Measurements from ENCODE around the gene OLFM1. TPM values are rescaled to one million over a fixed set of nuclear protein-coding genes. Genes with fewer than 3 reads are reported as not detected.

Gene OLFM1
- total RNA-seq, 1 donor from 2014 or later = not detected

- ChIA-PET CTCF (no interaction called here), POLR2A (no interaction called here)
- intact Hi-C loops (cut with micrococcal nuclease) = no loop called here
- TF ChIP-seq CTCF (IDR thresholded peaks at IDR 0.05) = no peak
- Mint-ChIP-seq H3K4me1 (no peaks in the 10 kb centered on the region), H3K4me3 (no peak overlapping the region), H3K36me3 (ENCODE audit: low read depth) (no peaks in the 10 kb centered on the region), H3K9me3 (no peaks in the 10 kb centered on the region), H3K27ac (no peak overlapping the region), H3K27me3 (peaks cover 3% of the 10 kb centered on the region)
- ATAC-seq (ENCODE audit: low read depth) = no peak
- no peak for DNase-seq
Measured at GRCh38 chr9:135117281-135117680, 29.8 kb downstream of the OLFM1 start.

GRCh38 chr9:135119496-135120064 lies 32.1 kb downstream of the OLFM1 start:
- H3K27ac Mint-ChIP-seq = no peak overlapping the region
- ChIA-PET CTCF (no interaction called here), POLR2A (no interaction called here)
- no peaks in the 10 kb centered on the region for H3K9me3 Mint-ChIP-seq
- H3K4me1 Mint-ChIP-seq = no peaks in the 10 kb centered on the region
- TF ChIP-seq CTCF (IDR thresholded peaks at IDR 0.05) = no peak
- H3K4me3 Mint-ChIP-seq = no peak overlapping the region
- DNase-seq (no peak), ATAC-seq (ENCODE audit: low read depth) (no peak)
- intact Hi-C loops (cut with micrococcal nuclease) = no loop called here
- no peaks in the 10 kb centered on the region for H3K36me3 Mint-ChIP-seq (ENCODE audit: low read depth)
- H3K27me3 Mint-ChIP-seq = peaks cover 5% of the 10 kb centered on the region

DNA sequence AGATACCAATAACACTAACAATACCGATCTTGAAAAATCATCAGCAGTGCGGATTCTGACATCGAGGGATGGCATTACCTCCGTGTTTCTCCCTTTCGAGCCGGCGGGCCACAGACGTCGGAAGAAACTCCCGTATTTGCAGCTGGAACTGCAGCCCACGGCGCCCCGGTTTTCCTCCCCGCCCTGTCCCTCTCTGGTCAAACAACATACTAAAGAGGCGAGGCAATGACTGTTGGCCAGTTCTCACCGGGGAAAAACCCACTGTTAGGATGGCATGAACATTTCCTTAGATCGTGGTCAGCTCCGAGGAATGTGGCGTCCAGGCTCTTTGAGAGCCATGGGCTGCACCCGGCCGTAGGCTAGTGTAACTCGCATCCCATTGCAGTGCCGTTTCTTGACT lies 32.8 kb downstream of the OLFM1 start:
- Mint-ChIP-seq H3K4me3 (no peak overlapping the region), H3K9me3 (no peaks in the 10 kb centered on the region), H3K4me1 (no peaks in the 10 kb centered on the region), H3K27me3 (peaks cover 5% of the 10 kb centered on the region), H3K27ac (no peak overlapping the region), H3K36me3 (ENCODE audit: low read depth) (no peaks in the 10 kb centered on the region)
- ATAC-seq (ENCODE audit: low read depth) = no peak
- no peak for TF ChIP-seq CTCF (IDR thresholded peaks at IDR 0.05)
- intact Hi-C loops (cut with micrococcal nuclease) = no loop called here
- DNase-seq = no peak
- ChIA-PET CTCF (no interaction called here), POLR2A (no interaction called here)

- ChIA-PET CTCF (no interaction called here), POLR2A (no interaction called here)
- no peak overlapping the region for H3K4me3 Mint-ChIP-seq
- intact Hi-C loops (cut with micrococcal nuclease) = no loop called here
- peaks cover 5% of the 10 kb centered on the region for H3K27me3 Mint-ChIP-seq
- no peak for ATAC-seq (ENCODE audit: low read depth)
- H3K36me3 Mint-ChIP-seq (ENCODE audit: low read depth) = no peaks in the 10 kb centered on the region
- H3K9me3 Mint-ChIP-seq = no peaks in the 10 kb centered on the region
- DNase-seq = no peak
- no peaks in the 10 kb centered on the region for H3K4me1 Mint-ChIP-seq
- H3K27ac Mint-ChIP-seq = no peak overlapping the region
- TF ChIP-seq CTCF (IDR thresholded peaks at IDR 0.05) = no peak
Measured at GRCh38 chr9:135122316-135122715, 34.8 kb downstream of the OLFM1 start.

DNA sequence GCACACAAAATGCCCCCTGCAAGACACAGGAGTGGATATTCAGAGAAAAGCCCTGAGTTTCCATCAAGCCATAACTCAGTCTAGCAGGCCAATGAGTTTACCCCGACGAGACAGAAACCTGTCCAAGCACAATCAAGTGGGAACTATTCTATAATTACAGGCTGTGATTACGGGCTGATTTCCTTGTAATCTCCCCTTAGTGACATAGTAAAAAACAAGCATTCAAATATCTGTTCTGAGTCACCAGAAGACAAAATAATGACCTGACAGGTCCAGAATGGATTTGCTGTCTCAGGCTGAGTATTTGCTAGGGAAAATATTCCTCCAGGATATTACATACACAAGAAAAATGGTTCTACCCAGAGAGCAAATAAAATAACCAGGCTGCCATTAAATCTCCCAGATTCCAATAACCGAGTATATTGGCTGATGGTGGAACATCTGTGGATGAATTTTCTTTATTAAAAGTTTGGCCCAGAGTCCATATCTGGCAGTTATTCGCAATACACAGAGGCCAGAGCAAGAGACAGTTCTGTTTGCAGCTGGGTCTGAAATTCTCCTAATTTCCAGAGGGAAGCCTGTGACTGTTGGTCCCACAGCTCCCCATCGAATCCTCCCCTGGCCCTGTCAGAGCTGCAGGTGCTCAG lies 35.8 kb downstream of the OLFM1 start:
- no peak for TF ChIP-seq CTCF (IDR thresholded peaks at IDR 0.05)
- Mint-ChIP-seq H3K36me3 (ENCODE audit: low read depth) (no peaks in the 10 kb centered on the region), H3K9me3 (no peaks in the 10 kb centered on the region), H3K4me3 (no peak overlapping the region), H3K4me1 (no peaks in the 10 kb centered on the region), H3K27me3 (peaks cover 5% of the 10 kb centered on the region), H3K27ac (no peak overlapping the region)
- DNase-seq (no peak), ATAC-seq (ENCODE audit: low read depth) (no peak)
- intact Hi-C loops (cut with micrococcal nuclease) = no loop called here
- CTCF ChIA-PET = no interaction called here
- POLR2A ChIA-PET = no interaction called here

Data from activated B cell treated with CpG ODN at 0.5 μM for 24 hours (primary cell).